Pancreas (tissue), 10 donors: Measurements from ENCODE around the gene TFIP11. TPM values are rescaled to one million over a fixed set of nuclear protein-coding genes. Genes with fewer than 3 reads are reported as not detected.

Experiments
- ATAC-seq, 4 donors: fragments of 200-7000 bp; cut with Tn5 transposase; one replicate each; pipeline versions ENCODE4 v1.8.0 to v1.9.1; 2020; ENCODE audit warnings: mild to moderate bottlenecking in 4 of 4, moderate library complexity in 4 of 4
- DNase-seq, 6 donors: peaks; one replicate each; pipeline ENCODE4 v3.0.0-alpha.2; 2020
- FAIRE-seq: peaks from 2 replicates; lab custom pipeline; 2012; peaks lifted over from hg19 to GRCh38; lab: Jason Lieb, UNC
- H3K27ac ChIP-seq, 4 donors: fragments of 200-600 bp; sonication (generic); 1 replicate in 3 of 4; 2 replicates in 1 of 4; pipeline versions ENCODE4 v1.5.0 to v1.8.0; 2020
- H3K27me3 ChIP-seq, 4 donors: fragments of 200-600 bp; one replicate each; pipeline ENCODE4 v1.8.0; 2021
- H3K36me3 ChIP-seq, 3 donors: fragments of 200-600 bp; sonication (generic) in 1 of 3; one replicate each; pipeline versions ENCODE4 v1.5.0 to v1.8.0; 2020 to 2021
- H3K4me1 ChIP-seq, 3 donors: fragments of 200-600 bp; one replicate each; pipeline ENCODE4 v1.8.0; 2021
- H3K4me3 ChIP-seq, 4 donors: fragments of 200-600 bp; sonication (generic) in 2 of 4; one replicate each; pipeline versions ENCODE4 v1.5.0 to v1.8.0; 2020 to 2021
- H3K9me3 ChIP-seq, 4 donors: fragments of 200-600 bp; one replicate each; pipeline ENCODE4 v1.8.0; 2021
- WGBS, 2 donors: extraction: QIAGEN DNeasy Blood & Tissue Kit; methylation state at CpG; one replicate each; pipeline ENCODE4 v1.1.7; 2013; 5-methylcytosine and 5-hydroxymethylcytosine counted together
- intact Hi-C, 3 donors: fragments of 100-400 bp; cut with DNase I; formaldehyde crosslinking; loops; one replicate each; pipeline versions ENCODE4 v1.11.1 to v1.14.2; 2022
- polyA plus RNA-seq, 2 donors: library from polyadenylated mRNA; stranded (reverse); fragments of 200-250 nt; gene quantifications; one replicate each; pipeline ENCODE4 v1.2.3, GENCODE V29; 2013
- total RNA-seq, 6 donors: library from RNA; stranded (reverse); fragmentation: NEBNext Ultra II Directional in 4 of 6; extraction: Animal tissue kit (Norgen Biotek cat#: 25700) in 4 of 6; gene quantifications; one replicate each; pipeline versions ENCODE4 v1.2.1 to v1.2.4, GENCODE V29; 2021 to 2023
- TF ChIP-seq, protein P1 (sequence below), 4 donors: fragments of 200-600 bp; sonication (generic) in 3 of 4; IDR thresholded peaks; one replicate each; pipeline versions ENCODE4 v1.5.0 to v1.8.0; 2021; ENCODE audit warnings: antibody characterized with exemption in 4 of 4
- donor health status: healthy with polysubstance abuse.
- donor health status: DM: no; HTN: no; CAD: no; lungs with moderate emphysema.
- donor health status: DM: no; HTN: no; CAD: no.
- donor health status: control.
- donor health status: control.
- donor health status: Bipolar disorder and iron deficiency.
- donor health status: DM: yes; HTN: yes; CAD: no.
- donor health status: DM: no; HTN: no; CAD: no.
- donor health status: DM: no; HTN: no; CAD: no.
- donor health status: DM: yes; HTN: yes; CAD: no.

The TFIP11 gene
- total and polyA plus RNA-seq, 8 donors, result 11.0 to 26.7 (median 17.6) TPM

DNA sequence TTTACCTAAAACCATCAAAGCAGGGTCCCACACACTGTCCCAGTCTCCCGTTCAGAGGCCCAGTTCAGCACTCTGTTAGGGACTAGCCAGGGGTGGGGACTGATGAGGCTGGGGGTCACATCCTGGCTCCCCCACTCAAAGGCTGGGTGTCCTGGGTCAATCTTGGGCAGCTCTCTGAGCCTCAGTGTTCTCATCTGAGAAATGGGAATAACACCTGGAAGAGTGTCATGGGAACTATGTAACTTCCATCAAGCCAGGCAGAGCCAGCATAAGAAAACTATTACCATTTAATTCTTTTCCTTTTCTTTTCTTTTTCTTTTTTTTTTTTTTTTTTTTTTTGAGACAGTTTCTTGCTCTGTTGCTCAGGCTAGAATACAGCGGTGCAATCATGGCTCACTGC lies 39.3 kb upstream of the TFIP11 start:
- Histone ChIP-seq H3K4me3 (no peak overlapping the region), H3K9me3 (no peaks in the 10 kb centered on the region), H3K27me3 (no peaks in the 10 kb centered on the region), H3K4me1 (peaks cover 19 to 58% (median 35%) of the 10 kb centered on the region in 3 donors), H3K36me3 (peaks cover 0 to under 1% (median 0%) of the 10 kb centered on the region in 3 donors), H3K27ac (peak overlapping the region in 2 of 4 donors; percentile 82 to 85)
- TF ChIP-seq, protein P1, sequence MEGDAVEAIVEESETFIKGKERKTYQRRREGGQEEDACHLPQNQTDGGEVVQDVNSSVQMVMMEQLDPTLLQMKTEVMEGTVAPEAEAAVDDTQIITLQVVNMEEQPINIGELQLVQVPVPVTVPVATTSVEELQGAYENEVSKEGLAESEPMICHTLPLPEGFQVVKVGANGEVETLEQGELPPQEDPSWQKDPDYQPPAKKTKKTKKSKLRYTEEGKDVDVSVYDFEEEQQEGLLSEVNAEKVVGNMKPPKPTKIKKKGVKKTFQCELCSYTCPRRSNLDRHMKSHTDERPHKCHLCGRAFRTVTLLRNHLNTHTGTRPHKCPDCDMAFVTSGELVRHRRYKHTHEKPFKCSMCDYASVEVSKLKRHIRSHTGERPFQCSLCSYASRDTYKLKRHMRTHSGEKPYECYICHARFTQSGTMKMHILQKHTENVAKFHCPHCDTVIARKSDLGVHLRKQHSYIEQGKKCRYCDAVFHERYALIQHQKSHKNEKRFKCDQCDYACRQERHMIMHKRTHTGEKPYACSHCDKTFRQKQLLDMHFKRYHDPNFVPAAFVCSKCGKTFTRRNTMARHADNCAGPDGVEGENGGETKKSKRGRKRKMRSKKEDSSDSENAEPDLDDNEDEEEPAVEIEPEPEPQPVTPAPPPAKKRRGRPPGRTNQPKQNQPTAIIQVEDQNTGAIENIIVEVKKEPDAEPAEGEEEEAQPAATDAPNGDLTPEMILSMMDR (IDR thresholded peaks at IDR 0.05), result no peak
- 75 to 76% methylated on average over 2 of the region's 2 CpGs for WGBS, 2 donors
- FAIRE-seq (no peak), ATAC-seq (no peak), DNase-seq (no peak)
- intact Hi-C loops, result no loop called here

DNA sequence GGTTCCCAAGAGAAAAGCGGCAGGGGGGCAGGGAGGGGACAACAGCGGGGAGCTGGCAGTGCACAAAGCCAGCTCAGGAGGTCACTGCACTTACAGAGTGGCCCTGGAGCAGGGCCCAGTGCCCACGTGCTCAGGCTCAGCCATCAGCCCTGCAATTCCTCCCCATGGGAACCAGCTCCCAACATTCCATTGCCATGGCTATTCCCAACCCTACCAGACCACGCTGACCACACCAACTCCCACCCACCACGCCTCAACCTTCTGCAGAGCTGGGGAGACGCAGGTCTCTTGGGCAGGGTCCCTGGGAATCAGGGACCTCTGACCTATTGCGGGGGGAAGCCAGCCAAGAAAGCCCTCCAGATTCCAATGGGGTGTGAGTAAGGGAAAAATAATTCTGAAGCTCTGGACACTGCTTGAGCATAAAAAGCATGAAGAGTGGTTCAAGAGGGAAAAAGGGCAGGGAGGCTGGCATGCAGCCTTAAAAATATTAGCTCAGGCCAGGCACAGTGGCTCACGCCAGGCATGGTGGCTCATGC lies 38.3 kb upstream of the TFIP11 start:
- 46% methylated on average over 8 of the region's 8 CpGs for WGBS, 2 donors
- H3K27ac ChIP-seq, result peak overlapping the region in 3 of 4 donors; percentile 22 to 85 (median 82)
- H3K36me3 ChIP-seq, result peaks cover 0 to 5% (median 0%) of the 10 kb centered on the region in 3 donors
- no peaks in the 10 kb centered on the region for H3K27me3 ChIP-seq
- intact Hi-C loops, result no loop called here
- no peaks in the 10 kb centered on the region for H3K9me3 ChIP-seq
- ATAC-seq (peak; percentile 32 to 67 (median 58)), DNase-seq (peak in 5 of 6 donors; percentile 64 to 77 (median 68)), FAIRE-seq (no peak)
- no peak overlapping the region for H3K4me3 ChIP-seq
- H3K4me1 ChIP-seq, result peaks cover 19 to 48% (median 25%) of the 10 kb centered on the region in 3 donors
- TF ChIP-seq, protein P1 (IDR thresholded peaks at IDR 0.05), result no peak

DNA sequence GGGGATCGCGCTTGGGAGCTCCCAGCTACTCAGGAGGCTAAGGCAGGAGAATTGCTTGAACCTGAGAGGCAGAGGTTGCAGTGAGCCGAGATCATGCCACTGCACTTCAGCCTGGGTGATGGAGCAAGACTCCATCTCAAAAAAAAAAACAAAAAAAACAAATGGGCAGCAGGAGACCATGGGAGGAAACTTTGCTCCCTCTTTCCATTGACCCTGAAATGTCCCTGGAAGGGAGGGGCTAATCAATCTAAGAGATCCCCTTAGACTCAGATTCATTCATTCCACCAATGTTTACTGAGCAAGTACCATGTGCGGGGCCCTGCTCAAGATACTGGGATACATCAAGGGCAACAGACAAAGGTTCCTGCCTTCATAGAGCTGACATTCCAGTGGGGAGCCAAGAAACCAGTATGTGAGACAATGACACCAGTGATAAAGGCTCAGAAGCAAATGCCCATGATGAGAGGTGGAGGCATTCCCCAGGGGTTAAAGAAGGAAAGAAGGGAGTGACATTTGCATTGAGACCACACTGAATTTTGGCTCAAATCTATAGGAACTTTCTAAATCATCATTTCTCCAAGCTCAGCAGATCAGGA lies 37.7 kb upstream of the TFIP11 start:
- Histone ChIP-seq H3K9me3 (no peaks in the 10 kb centered on the region), H3K27ac (peak overlapping the region in 2 of 4 donors; percentile 82 to 85), H3K4me3 (no peak overlapping the region), H3K36me3 (peaks cover 0 to 5% (median 0%) of the 10 kb centered on the region in 3 donors), H3K4me1 (peaks cover 19 to 45% (median 26%) of the 10 kb centered on the region in 3 donors), H3K27me3 (no peaks in the 10 kb centered on the region)
- 64 to 68% methylated on average over 4 of the region's 4 CpGs for WGBS, 2 donors
- ATAC-seq, result no peak
- intact Hi-C loops, result no loop called here
- FAIRE-seq, result no peak
- no peak for DNase-seq
- TF ChIP-seq, protein P1 (IDR thresholded peaks at IDR 0.05), result no peak

DNA sequence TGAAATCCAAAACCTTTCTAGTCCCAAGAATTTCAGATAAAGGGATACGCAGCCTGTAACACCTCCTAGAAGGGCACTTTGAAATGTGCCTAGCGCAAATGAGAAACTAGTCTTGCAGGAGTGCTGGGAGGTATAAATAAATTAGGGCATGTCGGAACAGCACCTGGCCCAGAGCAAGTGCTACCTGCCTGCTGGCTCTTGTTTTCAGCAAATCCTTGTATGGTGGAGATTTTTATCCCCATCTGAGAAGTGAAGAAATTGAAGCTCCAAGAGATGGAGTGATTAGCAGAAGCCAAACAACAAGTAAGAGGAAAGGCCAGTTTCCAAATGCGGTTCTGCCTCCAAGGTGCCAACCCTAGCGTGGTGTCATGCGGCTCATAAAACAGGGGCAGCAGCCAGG lies 36.7 kb upstream of the TFIP11 start:
- no peak for DNase-seq
- Histone ChIP-seq H3K36me3 (peaks cover 0 to 5% (median 0%) of the 10 kb centered on the region in 3 donors), H3K9me3 (no peaks in the 10 kb centered on the region), H3K4me3 (no peak overlapping the region), H3K4me1 (peaks cover 10 to 37% (median 22%) of the 10 kb centered on the region in 3 donors), H3K27me3 (no peaks in the 10 kb centered on the region), H3K27ac (peak overlapping the region in 2 of 4 donors; percentile 44 to 58)
- intact Hi-C loops, result no loop called here
- TF ChIP-seq, protein P1 (IDR thresholded peaks at IDR 0.05), result no peak
- WGBS, 2 donors, result 48 to 50% methylated on average over 6 of the region's 6 CpGs
- FAIRE-seq, result no peak
- ATAC-seq, result no peak

DNA sequence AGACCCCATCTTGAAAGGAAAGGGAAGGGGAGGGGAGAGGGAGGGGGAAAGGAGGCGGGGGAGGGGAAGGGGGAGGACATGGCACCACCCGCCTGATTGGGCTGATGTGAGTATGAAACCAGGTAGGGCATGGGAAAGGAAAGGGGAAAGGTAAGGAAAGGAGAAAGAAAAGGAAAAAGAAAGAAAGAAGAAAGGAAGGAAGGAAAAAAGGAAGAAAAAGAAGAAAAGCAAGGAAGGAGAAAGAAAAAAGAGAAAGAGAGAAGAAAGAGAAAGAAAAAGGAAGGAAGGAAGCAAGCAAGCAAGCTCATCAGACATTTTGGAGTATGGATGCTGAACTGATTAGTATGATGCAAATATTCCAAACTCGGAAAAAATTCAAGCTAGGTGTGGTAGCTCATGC lies 36.0 kb upstream of the TFIP11 start:
- no peak for DNase-seq
- intact Hi-C loops, result no loop called here
- ATAC-seq, result no peak
- H3K4me1 ChIP-seq, result peaks cover 10 to 30% (median 19%) of the 10 kb centered on the region in 3 donors
- FAIRE-seq, result no peak
- no peaks in the 10 kb centered on the region for H3K27me3 ChIP-seq
- 74 to 79% methylated on average over 3 of the region's 3 CpGs for WGBS, 2 donors
- no peaks in the 10 kb centered on the region for H3K9me3 ChIP-seq
- H3K4me3 ChIP-seq, result no peak overlapping the region
- H3K27ac ChIP-seq, result no peak overlapping the region
- TF ChIP-seq, protein P1 (IDR thresholded peaks at IDR 0.05), result no peak
- H3K36me3 ChIP-seq, result peaks cover 0 to 9% (median 0%) of the 10 kb centered on the region in 3 donors
